Neural crest cell (in vitro differentiated cells): ENCODE results near the gene LDHB. TPM values are rescaled to one million over a fixed set of nuclear protein-coding genes. Genes with fewer than 3 reads are reported as not detected.

Experiments used
- DNase-seq: peaks from one replicate; pipeline ENCODE4 v3.0.0; 2021; ENCODE audit warnings: low read depth, mixed read lengths, low spot score
- H3K27ac Mint-ChIP-seq: one replicate; pipeline ENCODE4 v1.8.0; 2021; ENCODE audit warnings: mild to moderate bottlenecking, mixed read lengths; ENCODE audit not compliant: unreplicated experiment
- H3K27me3 Mint-ChIP-seq: 2 replicates; pipeline ENCODE4 v1.8.0; 2021; ENCODE audit warnings: low read depth, mild to moderate bottlenecking, mixed read lengths
- H3K36me3 Mint-ChIP-seq: 2 replicates; pipeline ENCODE4 v1.8.0; 2021; ENCODE audit warnings: low read depth, mild to moderate bottlenecking, mixed read lengths
- H3K4me1 Mint-ChIP-seq: 2 replicates; pipeline ENCODE4 v1.8.0; 2021; ENCODE audit warnings: mixed read lengths
- H3K4me3 Mint-ChIP-seq: one replicate; pipeline ENCODE4 v1.8.0; 2021; ENCODE audit warnings: mild to moderate bottlenecking, mixed read lengths
- H3K9me3 Mint-ChIP-seq: 2 replicates; pipeline ENCODE4 v1.8.0; 2021; ENCODE audit warnings: mixed read lengths
- CTCF ChIP-seq: fragments of 200-600 bp; sonication (generic); conservative IDR thresholded peaks from 2 replicates; pipeline ENCODE4 v1.5.0; 2021; ENCODE audit warnings: antibody characterized with exemption, mild to moderate bottlenecking
- total RNA-seq: library from RNA; stranded (reverse); gene quantifications from 2 replicates; pipeline ENCODE4 v1.2.1, GENCODE V29; 2021

Gene LDHB
- total RNA-seq, 1 donor from 2014 or later: 1,383 TPM

- Mint-ChIP-seq H3K27ac (no peak overlapping the region), H3K9me3 (no peaks in the 10 kb centered on the region), H3K36me3 (no peaks in the 10 kb centered on the region), H3K27me3 (peaks cover 3% of the 10 kb centered on the region), H3K4me3 (no peak overlapping the region), H3K4me1 (no peaks in the 10 kb centered on the region)
- TF ChIP-seq CTCF: no peak
- no peak for DNase-seq
These were observed 51.5 kb downstream of the LDHB start for GRCh38 chr12:21606175-21606574.

GRCh38 chr12:21604245-21605101 is 53.2 kb downstream of the LDHB start, which contains the start of gene GYS2:
TSS of gene GYS2 (minus strand) at chr12:21604847. CDS start at chr12:21604592, 255 bp downstream.
- no peak for TF ChIP-seq CTCF
- Mint-ChIP-seq H3K27ac (no peak within 1 kb of the TSS), H3K9me3 (no peaks in the 10 kb centered on the region), H3K4me1 (no peaks in the 10 kb centered on the region), H3K36me3 (no peaks in the 10 kb centered on the region), H3K4me3 (no peak within 1 kb of the TSS), H3K27me3 (peaks cover 3% of the 10 kb centered on the region)
- no peak for DNase-seq

- Mint-ChIP-seq H3K27ac (no peak overlapping the region), H3K27me3 (peaks cover 4% of the 10 kb centered on the region), H3K4me3 (no peak overlapping the region), H3K9me3 (no peaks in the 10 kb centered on the region), H3K36me3 (no peaks in the 10 kb centered on the region), H3K4me1 (no peaks in the 10 kb centered on the region)
- DNase-seq: no peak
- no peak for TF ChIP-seq CTCF
These were observed 54.9 kb downstream of the LDHB start for GRCh38 chr12:21602774-21603173.

GRCh38 chr12:21600196-21600595 is 57.4 kb downstream of the LDHB start:
- Mint-ChIP-seq H3K4me1 (no peaks in the 10 kb centered on the region), H3K9me3 (no peaks in the 10 kb centered on the region), H3K27ac (no peak overlapping the region), H3K27me3 (peaks cover 5% of the 10 kb centered on the region), H3K36me3 (no peaks in the 10 kb centered on the region), H3K4me3 (no peak overlapping the region)
- DNase-seq: no peak
- no peak for TF ChIP-seq CTCF

- Mint-ChIP-seq H3K4me3 (no peak overlapping the region), H3K4me1 (no peaks in the 10 kb centered on the region), H3K27me3 (peaks cover 5% of the 10 kb centered on the region), H3K9me3 (no peaks in the 10 kb centered on the region), H3K36me3 (no peaks in the 10 kb centered on the region), H3K27ac (no peak overlapping the region)
- TF ChIP-seq CTCF: no peak
- no peak for DNase-seq
These were observed 58.3 kb downstream of the LDHB start for GRCh38 chr12:21599143-21599999.
